Activated CD8-positive, alpha-beta memory T cell treated with anti-CD3 and anti-CD28 coated beads for 24 hours (primary cell): Measurements from ENCODE around the gene P2RY8.

Source experiments
- DNase-seq: peaks from one replicate; pipeline ENCODE4 v3.0.0-alpha.2; 2020

The P2RY8 gene

GRCh38 chrX:1464041-1464970, 72.7 kb downstream of the P2RY8 start:
- peak; percentile 72 for DNase-seq

- DNase-seq: peak; percentile 54
Observed at GRCh38 chrX:1463581-1463980, 73.4 kb downstream of the P2RY8 start.

- DNase-seq: peak; percentile 80
Observed at GRCh38 chrX:1462596-1463251, 74.3 kb downstream of the P2RY8 start.

- DNase-seq: no peak
Observed at GRCh38 chrX:1462110-1462509, 74.9 kb downstream of the P2RY8 start.

- DNase-seq: peak; percentile 46
Observed at GRCh38 chrX:1455948-1456280, 81.1 kb downstream of the P2RY8 start.

- peak; percentile 99 for DNase-seq
Observed at GRCh38 chrX:1453951-1454785, 82.8 kb downstream of the P2RY8 start.

- no peak for DNase-seq
Observed at GRCh38 chrX:1453395-1453783, 83.6 kb downstream of the P2RY8 start.

GRCh38 chrX:1452516-1453394, 84.2 kb downstream of the P2RY8 start, which contains the start of gene ASMTL:
Gene ASMTL (minus strand): TSS chrX:1452909. CDS start chrX:1452840, 69 bp downstream.
- peak; percentile 100 for DNase-seq

- DNase-seq: peak; percentile 65
Observed at GRCh38 chrX:1451661-1452515, 85.1 kb downstream of the P2RY8 start.

GRCh38 chrX:1451251-1451660, 85.7 kb downstream of the P2RY8 start:
- peak; percentile 56 for DNase-seq

- peak; percentile 55 for DNase-seq
Observed at GRCh38 chrX:1450361-1451161, 86.4 kb downstream of the P2RY8 start.

GRCh38 chrX:1449823-1450149, 87.2 kb downstream of the P2RY8 start:
- no peak for DNase-seq

GRCh38 chrX:1449036-1449822, 87.8 kb downstream of the P2RY8 start:
- DNase-seq: peak; percentile 53

GRCh38 chrX:1448573-1449001, 88.4 kb downstream of the P2RY8 start:
- DNase-seq: peak; percentile 49

GRCh38 chrX:1447969-1448572, 88.9 kb downstream of the P2RY8 start:
- DNase-seq: peak; percentile 61

- DNase-seq: peak; percentile 53
Observed at GRCh38 chrX:1446984-1447968, 89.7 kb downstream of the P2RY8 start.
